ENCODE data around the gene NCOA1. TPM values are rescaled to one million over a fixed set of nuclear protein-coding genes. Genes with fewer than 3 reads are reported as not detected.

The NCOA1 gene
- polyA plus RNA-seq, 1 of the 3 experiments (the other 2 are of a cell fraction), result 10.7 TPM

DNA sequence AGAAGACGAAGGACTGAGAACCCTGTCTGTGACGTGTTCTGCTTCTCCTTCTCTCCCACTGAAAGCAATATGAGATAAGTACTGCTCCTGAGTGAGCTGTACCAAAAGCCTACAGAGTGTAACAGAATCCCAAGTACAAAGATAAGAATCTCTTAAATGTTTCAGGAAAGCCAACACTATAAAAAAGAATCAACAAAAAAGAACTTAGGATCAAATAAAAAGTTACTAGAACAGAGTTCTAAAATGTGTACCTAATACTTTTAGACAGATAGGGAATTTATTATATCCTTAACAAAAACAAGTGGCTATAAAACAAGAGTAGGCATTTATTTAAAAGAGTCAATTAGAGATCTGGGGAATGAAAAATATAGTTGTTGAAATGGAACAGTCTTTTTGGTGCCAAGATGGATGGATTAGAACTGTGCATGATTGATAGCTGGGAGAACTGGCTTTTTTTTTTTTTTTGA lies 49.0 kb downstream of the NCOA1 start (continued):
- TF ChIP-seq, protein P1, sequence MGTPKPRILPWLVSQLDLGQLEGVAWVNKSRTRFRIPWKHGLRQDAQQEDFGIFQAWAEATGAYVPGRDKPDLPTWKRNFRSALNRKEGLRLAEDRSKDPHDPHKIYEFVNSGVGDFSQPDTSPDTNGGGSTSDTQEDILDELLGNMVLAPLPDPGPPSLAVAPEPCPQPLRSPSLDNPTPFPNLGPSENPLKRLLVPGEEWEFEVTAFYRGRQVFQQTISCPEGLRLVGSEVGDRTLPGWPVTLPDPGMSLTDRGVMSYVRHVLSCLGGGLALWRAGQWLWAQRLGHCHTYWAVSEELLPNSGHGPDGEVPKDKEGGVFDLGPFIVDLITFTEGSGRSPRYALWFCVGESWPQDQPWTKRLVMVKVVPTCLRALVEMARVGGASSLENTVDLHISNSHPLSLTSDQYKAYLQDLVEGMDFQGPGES (IDR thresholded peaks at IDR 0.05; ENCODE audit: low read depth, low read length), result no peak
- no peak for TF ChIP-seq GABPA (IDR thresholded peaks at IDR 0.05; ENCODE audit: low read depth)

DNA sequence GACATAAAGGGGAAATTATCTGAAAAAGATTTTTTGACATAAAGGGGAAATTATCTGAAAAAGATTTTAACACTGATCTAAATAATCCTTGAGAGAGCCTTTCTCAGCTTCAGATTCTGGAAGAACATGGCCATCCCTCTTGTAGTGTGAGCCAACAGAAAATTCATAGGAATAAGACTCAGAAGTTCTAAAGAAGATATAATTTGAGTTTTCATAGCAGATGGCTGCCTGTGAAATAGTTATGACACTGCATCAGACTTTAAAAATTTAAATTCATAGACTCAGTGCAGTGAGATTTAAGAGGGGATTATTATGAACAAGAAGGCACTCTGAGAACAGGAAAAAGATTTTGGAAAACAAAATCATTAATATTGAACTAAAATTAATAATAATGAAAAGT lies 50.6 kb downstream of the NCOA1 start:
- peaks cover 4% of the 10 kb centered on the region; the same call in 1 of the 2 replicates for H3K79me2 ChIP-seq (ENCODE audit: insufficient read depth)
- no peak for DNase-seq
- H3K9ac ChIP-seq, result no peak overlapping the region
- no peaks in the 10 kb centered on the region for H4K20me1 ChIP-seq (ENCODE audit: insufficient read depth)
- 0 out of 2 replicates have a peak, but pooled peaks cover 11% of the 10 kb centered on the region for H3K9me3 ChIP-seq
- H3K4me2 ChIP-seq, result no peak overlapping the region
- no peaks in the 10 kb centered on the region for H3K9me2 ChIP-seq
- H2AFZ ChIP-seq (ENCODE audit: low read depth), result no peak overlapping the region
- H3K27ac ChIP-seq (ENCODE audit: low read depth in 2 of 2, low read length in 1 of 2), result no peak overlapping the region
- no peak overlapping the region for H3K4me3 ChIP-seq (ENCODE audit: low read depth in 2 of 2, low read length in 1 of 2)
- POLR2A ChIA-PET, result interaction anchor here (0.6 kb wide), 1 partner anchor 759 kb away, joined by 3 read pairs; no protein-coding TSS in a partner anchor
- TF ChIP-seq NRF1 (IDR thresholded peaks at IDR 0.05; ENCODE audit: low read depth, low read length), result no peak
- TF ChIP-seq, protein P2, sequence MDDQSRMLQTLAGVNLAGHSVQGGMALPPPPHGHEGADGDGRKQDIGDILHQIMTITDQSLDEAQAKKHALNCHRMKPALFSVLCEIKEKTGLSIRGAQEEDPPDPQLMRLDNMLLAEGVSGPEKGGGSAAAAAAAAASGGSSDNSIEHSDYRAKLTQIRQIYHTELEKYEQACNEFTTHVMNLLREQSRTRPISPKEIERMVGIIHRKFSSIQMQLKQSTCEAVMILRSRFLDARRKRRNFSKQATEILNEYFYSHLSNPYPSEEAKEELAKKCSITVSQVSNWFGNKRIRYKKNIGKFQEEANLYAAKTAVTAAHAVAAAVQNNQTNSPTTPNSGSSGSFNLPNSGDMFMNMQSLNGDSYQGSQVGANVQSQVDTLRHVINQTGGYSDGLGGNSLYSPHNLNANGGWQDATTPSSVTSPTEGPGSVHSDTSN (IDR thresholded peaks at IDR 0.05), result no peak
- no peak for TF ChIP-seq MXI1 (IDR thresholded peaks at IDR 0.05; ENCODE audit: low read depth, low read length)
- TF ChIP-seq POLR2AphosphoS5 (IDR thresholded peaks at IDR 0.05; ENCODE audit: low read depth, low read length), result no peak
- TF ChIP-seq MEF2A (IDR thresholded peaks at IDR 0.05; ENCODE audit: borderline replicate concordance, low read depth), result no peak
- TF ChIP-seq RXRA (IDR thresholded peaks at IDR 0.05; ENCODE audit: borderline replicate concordance, low read depth), result no peak
- TF ChIP-seq ELF1 (IDR thresholded peaks at IDR 0.05), result no peak
- no peak for TF ChIP-seq EZH2phosphoT487 (IDR thresholded peaks at IDR 0.05; ENCODE audit: borderline replicate concordance, low read depth)
- no peak for TF ChIP-seq GATA2 (CRISPR knock-in tag; IDR thresholded peaks at IDR 0.05)
- TF ChIP-seq SIN3A (IDR thresholded peaks at IDR 0.05; ENCODE audit: borderline replicate concordance, low read depth, low read length), result no peak
- no peak for TF ChIP-seq TEAD4 (IDR thresholded peaks at IDR 0.05; ENCODE audit: borderline replicate concordance, insufficient read depth)
- no peak for TF ChIP-seq SMC3 (IDR thresholded peaks at IDR 0.05; ENCODE audit: low read depth, low read length)
- TF ChIP-seq TAF1 (IDR thresholded peaks at IDR 0.05; ENCODE audit: borderline replicate concordance, low read depth, low read length), result no peak
- no peak for TF ChIP-seq JUND (IDR thresholded peaks at IDR 0.05)
- no peak for TF ChIP-seq TCF12 (IDR thresholded peaks at IDR 0.05)
- no peak for TF ChIP-seq FOSL2 (IDR thresholded peaks at IDR 0.05; ENCODE audit: borderline replicate concordance, low read depth)
- no peak for TF ChIP-seq EP300 (IDR thresholded peaks at IDR 0.05; ENCODE audit: borderline replicate concordance in 1 of 2, low read depth in 1 of 2, low read length in 1 of 2)
- TF ChIP-seq, protein P1 (IDR thresholded peaks at IDR 0.05; ENCODE audit: low read depth, low read length), result no peak
- TF ChIP-seq ZBTB33 (IDR thresholded peaks at IDR 0.05; ENCODE audit: borderline replicate concordance, low read depth), result no peak
- H3K27me3 ChIP-seq (ENCODE audit: insufficient read depth), result no peaks in the 10 kb centered on the region
- H3K4me1 ChIP-seq (ENCODE audit: control insufficient read depth in 1 of 2, insufficient read depth in 2 of 2, low read depth in 1 of 2, low read length in 1 of 2), result no peaks in the 10 kb centered on the region
- H3K36me3 ChIP-seq (replicated peaks in 1 of 2; ENCODE audit: control insufficient read depth in 1 of 2, insufficient read depth in 2 of 2, low read length in 1 of 2), result peaks cover 0 to 8% of the 10 kb centered on the region in 2 experiments
- CTCF ChIA-PET, result no interaction called here
- no peaks in the 10 kb centered on the region for H3F3A ChIP-seq (replicated peaks; ENCODE audit: insufficient read depth)
